HK-2 (cell line): ENCODE results near the gene USPL1.
A peak's percentile ranks its signal among the peaks of the same experiment; 100 is the strongest.
"Not testable (repeated sequence)": the region's sequence is repeated elsewhere in the genome, so short reads cannot be mapped to it uniquely, and the experiment has no call there.

Experiments used
- DNase-seq: peaks from one replicate; pipeline ENCODE4 v3.0.0-alpha.2; 2018; ENCODE audit not compliant: unreplicated experiment

USPL1 gene

DNA sequence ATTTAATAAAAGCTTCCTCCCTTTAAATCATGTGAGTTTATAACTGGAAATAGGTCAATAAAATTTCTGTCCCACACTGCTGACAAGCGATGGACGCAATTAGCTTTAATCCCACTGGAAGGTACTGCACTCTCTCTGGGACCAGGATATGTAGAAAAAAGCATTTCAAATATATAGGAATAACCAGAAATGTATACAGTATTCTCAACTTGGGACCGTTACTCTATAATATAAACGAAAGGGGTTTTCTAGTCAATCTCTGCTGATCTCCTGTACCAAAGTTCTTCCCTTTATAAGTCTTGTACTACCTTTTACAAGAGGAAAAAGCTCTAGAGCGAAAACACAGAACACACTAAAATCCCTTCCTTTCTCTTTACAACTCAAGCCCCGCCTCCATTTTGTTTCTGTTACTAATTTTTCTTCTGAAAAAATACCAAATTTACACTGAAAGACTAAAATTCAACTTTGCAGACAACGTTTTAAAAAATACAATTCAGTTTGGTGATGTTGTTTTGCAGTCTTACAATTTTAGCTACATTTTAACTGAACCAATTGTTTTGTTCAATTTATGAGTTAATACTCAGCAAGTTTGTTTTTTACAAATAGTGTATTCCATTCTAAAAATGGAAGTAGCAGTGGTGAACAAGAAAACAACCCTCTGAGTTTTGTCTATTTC, 1.7 kb upstream of the USPL1 start:
- DNase-seq = no peak

DNA sequence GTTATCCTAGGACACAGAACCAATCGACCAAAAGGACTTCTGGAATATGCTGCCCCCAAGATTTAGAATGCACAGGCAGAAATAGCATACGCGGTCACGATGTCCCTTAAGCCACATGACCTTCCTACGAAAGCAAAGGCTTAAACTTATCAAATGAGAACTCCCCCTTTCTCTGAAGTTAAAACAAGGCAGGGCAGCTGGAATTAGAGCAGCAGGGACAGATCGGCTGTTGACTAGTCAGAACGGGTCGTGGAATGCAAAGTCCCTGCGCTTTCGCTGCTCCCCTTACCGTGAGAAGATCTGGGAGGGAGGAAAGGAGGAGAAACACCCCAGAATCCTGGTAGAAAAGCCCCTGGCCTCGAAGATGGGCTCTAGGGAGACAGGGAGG, 799 bp upstream of the USPL1 start:
- DNase-seq = peak; percentile 58

DNA sequence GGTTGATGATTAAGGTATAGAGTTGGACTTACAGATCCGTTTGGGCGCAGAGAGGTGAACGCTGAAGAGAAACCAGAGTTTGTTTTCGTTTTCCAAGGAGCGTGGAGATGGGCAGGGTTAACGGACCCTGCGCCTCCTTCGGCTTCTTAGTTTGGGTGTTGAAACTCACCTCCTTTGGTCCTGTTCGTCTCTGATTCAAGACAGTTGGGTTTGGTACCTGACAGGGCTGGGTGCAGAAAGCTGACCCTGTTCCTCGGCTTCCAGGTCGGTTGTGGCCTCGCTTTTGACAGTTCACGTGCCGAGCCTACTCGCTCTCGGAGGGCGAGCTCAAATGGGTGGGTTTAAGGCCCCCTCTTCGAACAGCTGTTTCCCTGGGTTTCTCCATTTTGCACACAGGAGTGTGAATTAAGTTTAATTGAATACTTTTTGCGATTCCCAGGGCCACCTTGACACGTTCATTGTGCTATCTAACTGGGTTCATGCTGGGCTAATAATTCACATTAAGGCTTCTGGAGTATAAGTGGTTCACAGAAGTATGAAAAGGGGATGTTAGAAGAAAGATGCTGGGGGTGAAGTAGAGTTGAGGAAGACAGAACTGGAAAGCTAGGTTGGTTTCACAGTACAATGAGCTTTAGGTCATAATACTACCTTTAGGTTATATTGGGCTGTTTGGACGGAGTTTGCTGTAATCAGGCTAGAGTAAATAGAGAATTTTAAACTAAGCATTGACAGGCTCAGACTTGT, 638 bp downstream of the USPL1 start:
- DNase-seq = no peak

DNA sequence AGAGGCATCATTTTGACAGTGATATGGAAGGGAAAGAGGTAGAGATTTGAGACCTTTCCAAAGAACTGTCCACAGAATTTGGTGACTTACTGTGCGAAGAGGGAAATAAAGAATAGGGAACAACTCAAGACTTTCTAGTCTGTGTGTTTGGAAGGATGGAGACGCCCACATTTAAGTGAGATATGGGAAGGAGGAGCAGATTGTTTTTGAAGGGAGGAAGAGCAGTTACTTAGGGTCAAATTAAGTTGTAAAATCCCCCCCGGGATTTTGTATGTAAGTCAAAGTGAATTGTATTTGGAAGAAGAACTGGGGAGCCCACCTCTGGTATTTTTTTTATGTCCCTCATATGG, 1.2 kb downstream of the USPL1 start:
- no peak for DNase-seq

DNA sequence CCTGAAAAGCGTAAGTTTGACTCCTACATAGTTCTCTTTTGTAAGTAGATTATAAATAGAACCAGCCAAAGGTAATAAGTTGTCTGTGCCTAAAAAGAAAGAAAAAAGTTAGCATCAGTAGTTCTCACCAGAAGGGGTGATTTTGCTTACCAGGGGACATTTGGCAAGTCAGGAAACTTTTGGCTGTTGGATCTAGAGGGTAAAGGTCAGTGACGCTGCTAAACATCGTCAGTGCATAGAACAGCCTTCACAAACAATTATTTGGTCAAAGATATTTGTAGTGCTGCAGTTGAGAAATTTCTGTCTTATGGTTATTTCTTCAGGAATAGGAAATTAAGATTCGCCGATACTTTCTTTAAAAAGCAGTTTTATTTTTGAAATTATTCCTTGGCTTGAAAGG, 2.0 kb downstream of the USPL1 start:
- no peak for DNase-seq

DNA sequence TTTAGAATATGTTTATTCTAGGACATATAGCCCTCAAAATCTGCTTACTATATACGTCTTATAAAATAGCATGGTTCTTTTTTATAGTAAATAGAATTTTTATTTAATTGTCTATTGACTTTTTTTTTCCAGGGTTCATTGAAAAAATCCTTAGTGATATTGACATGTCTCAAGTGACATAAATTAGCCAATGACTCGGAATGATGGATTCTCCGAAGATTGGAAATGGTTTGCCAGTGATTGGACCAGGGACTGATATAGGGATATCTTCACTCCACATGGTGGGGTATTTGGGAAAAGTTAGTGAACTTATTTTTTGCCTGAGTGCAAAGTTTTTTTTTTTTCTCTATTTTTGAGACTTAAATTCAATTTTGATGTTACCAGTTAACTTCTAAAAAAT, 3.2 kb downstream of the USPL1 start:
- DNase-seq = no peak

DNA sequence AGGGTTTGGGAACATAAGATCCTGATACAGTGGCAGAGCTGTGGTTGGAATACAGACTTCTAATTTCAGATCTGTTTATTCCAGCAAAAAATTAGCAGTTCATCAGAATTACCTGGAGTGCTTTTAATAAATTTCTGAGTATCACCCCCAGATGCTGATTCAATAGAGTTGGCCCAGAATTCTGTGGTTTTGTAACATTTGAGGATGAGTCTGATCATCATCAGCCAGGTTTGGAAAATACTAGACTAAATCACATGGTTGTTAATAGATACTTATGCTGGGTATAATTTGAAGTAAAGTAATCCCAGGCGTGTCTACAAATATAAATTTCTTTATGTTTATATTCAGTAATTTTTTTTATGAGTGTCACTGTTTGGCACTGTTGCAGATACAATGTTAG, 4.8 kb downstream of the USPL1 start:
- DNase-seq = no peak

DNA sequence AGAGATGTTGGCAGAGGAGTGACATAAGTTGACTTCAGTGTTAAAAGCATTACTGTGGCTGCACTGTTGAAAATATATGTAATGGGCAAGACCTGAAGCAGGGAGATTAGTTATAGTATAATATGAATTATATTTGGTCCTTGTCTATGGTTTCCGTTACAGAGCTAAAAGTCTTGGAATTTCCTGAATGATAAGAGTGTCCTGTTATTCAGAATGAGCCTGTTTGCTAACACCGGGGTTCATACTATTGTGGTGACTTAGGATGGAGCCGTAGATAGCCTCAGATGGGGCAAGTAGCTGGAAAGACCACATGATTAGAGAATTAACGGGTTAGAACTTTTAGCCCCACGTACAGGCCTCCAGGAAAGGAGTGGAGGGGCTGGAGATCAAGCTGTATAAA, 5.7 kb downstream of the USPL1 start:
- DNase-seq = no peak

DNA sequence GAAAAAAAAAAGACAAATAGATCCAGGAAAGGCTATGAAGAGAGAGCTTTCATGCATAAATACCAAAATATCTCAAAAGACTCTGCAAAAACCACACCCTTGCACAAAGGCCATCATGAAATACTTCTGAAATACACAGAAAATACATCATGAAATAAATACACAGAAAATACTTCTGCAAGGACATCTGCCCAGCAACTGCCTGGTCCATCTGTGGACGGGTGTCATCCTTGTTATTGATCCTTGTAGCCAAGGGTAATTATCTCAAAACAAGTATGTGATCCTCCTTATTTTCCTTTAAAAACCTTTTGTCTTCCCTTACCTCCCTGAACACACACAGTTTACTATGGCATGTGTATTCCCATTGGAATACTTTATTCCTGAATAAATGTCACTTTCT, 6.9 kb downstream of the USPL1 start:
- DNase-seq = no peak

DNA sequence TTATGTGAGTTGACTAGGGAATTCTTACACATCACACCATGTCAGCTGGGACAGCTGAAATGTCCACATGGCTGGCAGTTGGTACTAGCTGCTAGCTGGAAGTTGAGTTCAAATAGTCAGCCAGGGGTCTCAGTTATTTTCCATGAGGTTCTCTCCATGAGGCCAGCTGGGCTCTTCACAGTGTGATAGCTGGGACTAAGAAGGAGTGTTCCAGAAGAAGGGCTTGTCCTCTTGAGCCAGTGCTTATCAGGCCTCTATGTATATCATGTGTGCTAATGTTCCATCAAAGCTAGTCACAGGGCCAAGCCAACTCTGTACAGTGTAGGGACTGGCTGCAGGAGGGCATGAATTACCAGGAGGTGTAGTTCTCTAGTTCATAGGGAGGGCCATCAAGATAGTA, 11.8 kb downstream of the USPL1 start:
- DNase-seq = no peak

DNA sequence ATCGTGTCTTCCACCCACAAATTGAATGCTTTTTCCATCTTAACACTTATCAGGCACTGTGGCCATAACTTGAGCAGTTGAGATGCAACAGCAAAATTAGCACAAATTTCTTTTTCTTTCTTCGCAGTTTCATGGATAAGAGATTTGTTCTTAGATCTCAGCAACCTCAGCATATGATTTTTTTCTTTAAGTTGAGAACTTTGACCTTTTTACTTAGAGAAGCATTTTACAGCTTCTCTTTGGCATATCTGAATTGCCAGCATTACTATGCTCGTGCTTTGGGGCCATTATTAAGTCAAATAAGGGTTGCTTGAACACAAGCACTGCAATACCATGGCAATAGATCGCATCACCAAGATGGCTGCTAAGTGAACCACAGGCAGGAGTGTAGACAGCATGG, 16.1 kb downstream of the USPL1 start:
- no peak for DNase-seq

DNA sequence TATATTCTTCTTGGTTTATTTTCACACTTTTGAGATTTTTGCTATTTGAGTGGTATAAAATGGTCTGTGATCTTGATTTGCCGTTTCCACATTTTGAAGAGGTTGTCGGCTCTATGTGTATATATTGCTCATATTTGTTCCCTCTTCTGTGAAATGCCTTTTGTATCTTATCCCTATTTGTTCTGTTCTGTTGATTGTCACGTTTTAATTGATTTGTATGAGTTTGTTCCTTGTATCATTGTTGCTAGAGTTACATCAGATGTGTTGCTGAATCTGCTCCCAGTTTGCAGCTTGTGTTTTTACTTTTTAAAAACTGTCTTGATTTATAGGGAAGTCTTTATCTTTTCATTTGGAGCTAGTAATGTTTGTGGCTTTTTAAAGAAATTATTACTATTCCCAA, 17.1 kb downstream of the USPL1 start:
- DNase-seq = no peak

DNA sequence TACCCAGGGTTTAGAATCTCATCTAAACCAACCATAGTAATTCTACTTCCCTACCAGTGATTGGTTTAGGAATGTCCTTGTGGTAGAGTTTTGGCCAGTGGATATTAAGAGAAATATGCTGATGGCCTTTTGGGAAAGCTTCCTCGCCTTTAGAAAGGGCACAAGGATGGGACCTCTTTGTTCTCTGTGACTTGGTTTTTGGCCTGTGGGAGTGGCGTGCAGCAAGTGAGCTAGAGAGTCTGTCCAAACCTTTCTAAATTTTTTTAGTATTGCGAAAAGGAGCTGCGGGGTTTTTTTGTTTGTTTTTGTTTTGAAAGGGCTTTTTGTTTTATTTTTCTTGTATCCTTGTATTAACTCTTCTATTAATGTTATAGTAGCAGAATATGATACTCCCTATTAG, 20.6 kb downstream of the USPL1 start:
- DNase-seq = no peak

DNA sequence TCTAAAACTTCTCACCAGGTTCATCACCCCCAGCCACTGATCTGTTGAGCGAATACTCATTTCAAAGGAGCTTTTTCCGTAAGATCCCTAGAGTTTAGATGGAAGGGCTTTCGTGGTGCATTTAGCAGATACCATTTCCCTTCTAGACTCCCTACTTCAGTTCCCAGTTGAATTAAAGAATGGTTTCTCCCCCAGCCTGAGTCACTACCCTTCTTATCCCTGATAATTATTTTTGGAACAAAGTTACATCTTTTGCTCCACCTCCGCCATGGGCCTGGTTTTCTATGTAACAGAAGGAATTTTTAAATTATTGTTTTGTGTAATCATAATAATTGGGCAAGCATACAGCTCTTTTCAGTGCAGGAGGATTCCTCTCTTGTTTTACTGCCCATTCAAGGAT, 22.0 kb downstream of the USPL1 start:
- no peak for DNase-seq

DNA sequence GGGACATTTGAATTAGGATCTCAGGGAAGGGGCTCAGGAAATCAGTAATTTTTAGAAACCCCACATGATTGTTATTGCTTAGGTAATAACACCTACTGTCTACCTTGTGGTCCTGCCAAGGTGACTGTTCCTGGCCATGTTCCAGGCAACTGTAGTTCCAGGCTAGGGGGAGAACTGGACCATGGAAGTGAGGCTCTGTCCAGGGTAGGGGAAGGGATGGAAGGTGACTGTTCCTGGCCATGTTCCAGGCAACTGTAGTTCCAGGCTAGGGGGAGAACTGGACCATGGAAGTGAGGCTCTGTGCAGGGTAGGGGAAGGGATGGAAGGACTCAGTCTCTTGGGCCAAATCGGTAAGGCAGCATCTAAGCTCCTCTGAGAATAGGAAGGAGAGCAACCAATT, 23.5 kb downstream of the USPL1 start:
- not testable (repeated sequence) for DNase-seq

DNA sequence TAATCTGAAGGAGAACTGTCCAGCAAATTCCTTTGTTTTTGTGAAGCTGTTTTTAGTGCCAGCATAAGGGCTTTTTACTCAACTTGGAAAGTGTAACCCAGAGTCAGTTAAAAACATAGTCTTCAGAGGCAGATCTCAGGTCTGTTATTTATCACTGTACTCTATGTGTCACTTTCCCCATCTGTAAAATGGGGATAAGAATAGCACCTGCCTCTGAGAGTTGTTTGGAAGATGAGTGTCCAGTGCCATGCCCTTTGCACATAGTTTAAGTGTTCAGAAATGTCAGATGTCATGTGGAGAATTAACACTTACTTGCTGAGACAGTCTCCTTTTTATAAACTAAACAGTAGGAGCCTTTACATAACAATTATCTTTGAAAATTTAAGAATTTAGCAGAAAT, 27.9 kb downstream of the USPL1 start:
- no peak for DNase-seq

DNA sequence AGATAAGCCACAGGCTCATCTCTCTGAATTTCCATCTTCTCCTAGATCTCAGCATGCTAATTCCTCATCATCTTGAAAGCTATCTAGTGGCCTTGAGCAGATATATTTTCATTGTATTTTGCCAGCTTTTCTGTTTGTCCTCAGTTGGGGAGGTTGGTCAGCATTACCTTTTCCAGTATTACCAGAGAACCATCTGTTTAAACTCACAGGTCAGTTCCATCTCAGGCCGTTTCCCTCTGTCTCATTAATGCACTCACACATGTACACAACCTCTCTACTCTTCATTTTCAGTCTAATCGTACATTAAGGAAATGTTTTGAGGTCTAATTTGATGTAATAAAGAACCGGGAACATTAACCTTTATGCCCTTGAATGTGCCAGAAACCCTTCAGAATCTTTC, 29.7 kb downstream of the USPL1 start:
- no peak for DNase-seq

DNA sequence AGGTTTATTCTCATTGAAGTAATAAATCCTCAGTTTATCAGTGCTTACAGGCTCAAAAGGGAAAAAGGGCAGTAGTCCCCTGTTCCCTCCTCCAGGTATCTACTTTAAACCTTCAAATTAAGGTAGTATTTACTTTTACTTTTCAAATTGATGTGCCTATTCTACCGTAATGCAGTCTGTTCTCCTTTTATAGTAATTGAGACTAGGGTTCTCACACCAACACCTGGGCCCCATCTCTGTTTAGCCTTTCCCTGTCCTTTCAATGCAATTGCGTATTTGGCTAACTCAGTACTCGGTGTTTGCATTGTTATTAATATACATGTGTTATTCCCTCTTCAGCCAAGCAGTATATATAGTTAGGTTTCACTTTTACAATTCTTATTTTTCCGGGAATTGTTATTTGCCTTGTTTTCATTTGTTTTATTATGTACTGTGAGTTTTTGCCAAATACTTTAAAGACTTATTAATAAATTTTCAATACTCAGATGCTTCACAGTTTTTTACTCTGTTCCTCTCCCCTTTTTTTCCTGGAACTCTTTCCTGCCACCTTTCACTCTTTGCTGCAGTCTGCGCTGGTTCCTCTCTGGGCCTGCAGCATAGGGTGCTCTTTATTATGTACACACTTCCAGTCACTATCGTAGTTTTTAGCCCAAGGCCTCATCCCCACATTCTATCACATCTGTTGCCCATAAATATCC, 30.3 kb downstream of the USPL1 start:
- no peak for DNase-seq

DNA sequence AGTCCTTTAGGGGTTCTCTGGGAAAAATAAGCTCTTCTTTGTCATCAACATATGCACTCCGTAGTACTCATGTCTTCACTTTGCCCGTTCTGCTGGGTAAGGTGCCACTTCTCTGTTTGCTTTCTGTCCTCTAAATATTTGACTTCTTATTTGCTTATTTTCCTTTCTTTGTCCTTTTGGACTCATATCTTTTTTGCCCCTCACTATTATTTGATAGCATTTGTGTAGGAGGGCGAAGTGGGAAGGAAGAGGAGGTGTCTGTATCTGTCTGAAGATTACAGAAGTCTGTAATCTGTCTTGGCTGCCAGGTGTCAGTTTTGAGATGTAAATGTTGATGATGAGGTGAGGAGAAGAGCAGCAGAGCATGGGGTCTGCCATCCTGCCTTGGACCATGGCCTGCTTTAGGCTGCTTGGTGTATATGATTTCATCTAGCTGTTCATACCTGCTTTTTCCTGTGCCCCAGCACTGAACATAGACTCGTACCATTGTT, 30.8 kb downstream of the USPL1 start:
- DNase-seq = no peak

DNA sequence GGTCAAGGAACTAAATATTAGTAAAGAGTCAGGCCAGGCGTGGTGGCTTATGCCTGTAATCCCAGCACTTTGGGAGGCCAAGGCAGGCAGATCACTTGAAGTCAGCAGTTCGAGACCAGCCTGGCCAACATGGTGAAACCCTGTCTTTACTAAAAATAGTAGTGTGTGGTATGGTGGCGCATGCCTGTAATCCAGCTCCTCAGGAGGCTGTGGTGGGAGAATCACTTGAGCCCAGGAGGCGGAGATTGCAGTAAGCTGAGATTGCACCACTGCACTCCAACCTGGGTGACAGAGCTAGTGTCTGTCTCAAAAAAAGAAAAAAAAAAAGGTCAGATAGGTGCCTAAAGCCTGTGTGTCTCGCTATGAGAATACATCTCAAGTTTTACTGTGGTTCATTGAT, 33.9 kb downstream of the USPL1 start:
- not testable (repeated sequence) for DNase-seq

DNA sequence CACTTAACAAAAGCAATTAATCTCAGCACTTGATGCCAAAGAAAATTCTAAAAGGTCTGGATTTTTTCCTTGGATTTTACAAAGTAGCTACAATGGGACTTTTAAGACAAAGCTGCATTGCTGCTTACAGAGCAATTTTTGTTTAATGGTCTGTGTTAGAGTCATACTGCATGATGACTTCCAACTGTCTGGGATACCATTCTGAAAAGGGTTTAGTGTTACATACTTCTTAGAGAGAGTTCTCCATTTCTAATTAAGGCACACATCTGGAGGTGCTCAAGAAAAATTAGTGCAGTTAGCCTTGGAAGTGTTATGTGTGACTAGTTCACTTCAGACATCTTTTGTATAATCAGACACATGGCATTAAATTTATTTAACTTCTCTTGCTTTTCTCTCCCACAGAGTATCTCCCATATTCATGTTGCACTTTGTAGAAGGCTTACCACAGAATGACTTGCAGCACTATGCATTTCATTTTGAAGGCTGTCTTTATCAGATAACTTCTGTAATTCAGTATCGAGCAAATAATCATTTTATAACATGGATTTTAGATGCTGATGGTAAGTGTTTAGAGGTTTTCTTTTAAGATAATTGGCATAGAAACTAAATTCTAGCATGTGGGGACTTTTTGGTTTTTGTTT, 35.1 kb downstream of the USPL1 start:
- DNase-seq = no peak

DNA sequence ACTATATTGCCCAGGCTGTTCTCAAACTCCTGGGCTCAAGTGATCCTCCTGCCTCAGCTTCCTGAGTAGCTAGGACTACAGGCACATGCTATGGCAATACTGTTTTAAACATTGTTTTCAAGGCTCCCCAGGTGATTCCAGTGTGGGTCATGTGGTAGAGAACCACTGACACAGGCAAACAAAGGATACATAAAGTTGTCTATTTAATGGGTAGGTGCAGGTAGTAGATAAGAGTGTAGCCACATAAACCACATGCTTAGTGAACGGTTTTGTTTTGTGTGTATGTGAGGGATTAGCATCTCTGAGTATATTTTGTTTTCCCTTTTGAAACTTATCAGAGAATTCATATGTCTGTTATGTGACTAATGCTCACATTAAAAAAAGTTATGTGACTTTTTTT, 36.7 kb downstream of the USPL1 start:
- DNase-seq = no peak

DNA sequence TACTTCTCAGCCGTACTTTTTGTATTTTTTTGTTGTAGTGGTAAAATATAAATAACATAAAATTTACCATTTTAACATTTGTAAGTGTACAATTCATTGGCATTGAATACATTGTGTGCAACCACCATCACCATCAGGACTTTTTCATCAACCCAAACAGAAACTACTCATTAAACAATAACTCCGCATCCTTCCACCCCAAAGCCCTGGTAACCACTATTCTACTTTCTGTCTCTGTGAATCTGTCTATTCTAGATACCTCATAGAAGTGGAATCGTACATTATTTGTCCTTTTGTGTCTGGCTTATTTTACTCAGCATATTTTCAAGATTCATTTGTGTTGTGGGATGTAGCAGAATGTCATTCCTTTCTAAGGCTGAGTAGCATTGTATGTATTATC, 38.5 kb downstream of the USPL1 start:
- no peak for DNase-seq
